WTC11 (cell line): ENCODE measurements around the gene STAB1. TPM values are rescaled to one million over a fixed set of nuclear protein-coding genes. Genes with fewer than 3 reads are reported as not detected.

Source experiments
- ATAC-seq: fragments of 200-7000 bp; cut with Tn5 transposase; 2 replicates; pipeline ENCODE4 v1.10.0; 2021; ENCODE audit warnings: mild to moderate bottlenecking, moderate library complexity
- CTCF ChIA-PET: fragments of 300-600 bp; sonication (Branson Sonifier 250); formaldehyde crosslinking; loops from one replicate; lab custom pipeline; 2021; ENCODE audit warnings: antibody characterized with exemption; lab: Charles Lee
- POLR2A ChIA-PET: fragments of 350-600 bp; sonication (Branson Sonifier 250); formaldehyde crosslinking; loops from one replicate; lab custom pipeline; 2021; ENCODE audit warnings: antibody characterized with exemption; lab: Charles Lee
- DNase-seq: peaks from one replicate; pipeline ENCODE4 v3.0.0; 2021; ENCODE audit warnings: low spot score
- H3K27ac Mint-ChIP-seq: 2 replicates; pipeline ENCODE4 v1.8.0; 2021; ENCODE audit warnings: mixed read lengths
- H3K27me3 Mint-ChIP-seq: 2 replicates; pipeline ENCODE4 v1.8.0; 2021; ENCODE audit warnings: low read depth, mild to moderate bottlenecking, moderate library complexity, mixed read lengths
- H3K36me3 Mint-ChIP-seq: 2 replicates; pipeline ENCODE4 v1.8.0; 2021; ENCODE audit warnings: mixed read lengths
- H3K4me1 Mint-ChIP-seq: 2 replicates; pipeline ENCODE4 v1.8.0; 2022; ENCODE audit warnings: mixed read lengths
- H3K4me3 Mint-ChIP-seq: 2 replicates; pipeline ENCODE4 v1.8.0; 2021; ENCODE audit warnings: mild to moderate bottlenecking, moderate library complexity, mixed read lengths
- H3K9me3 Mint-ChIP-seq: 2 replicates; pipeline ENCODE4 v1.8.0; 2021; ENCODE audit warnings: mixed read lengths
- FOXJ3 ChIP-seq: sonication (generic); formaldehyde crosslinking; IDR thresholded peaks from 2 replicates; pipeline ENCODE4 v1.9.0; 2021; ENCODE audit warnings: missing genetic modification reagents, mild to moderate bottlenecking, borderline replicate concordance
- FOXP1 ChIP-seq: sonication (generic); formaldehyde crosslinking; IDR thresholded peaks from 2 replicates; pipeline ENCODE4 v1.8.0; 2022; ENCODE audit warnings: missing genetic modification reagents, mild to moderate bottlenecking, moderate library complexity, borderline replicate concordance
- GTF2I ChIP-seq: fragments of 250-450 bp; sonication (Bioruptor Pico); conservative IDR thresholded peaks from 2 replicates; pipeline ENCODE4 v1.4.0; 2021; ENCODE audit warnings: mild to moderate bottlenecking
- MXD4 ChIP-seq: fragments of 250-450 bp; sonication (Bioruptor Pico); IDR thresholded peaks from 2 replicates; pipeline ENCODE4 v1.8.0; 2021; ENCODE audit warnings: mild to moderate bottlenecking, moderate library complexity, borderline replicate concordance
- PRRX2 ChIP-seq: fragments of 250-450 bp; sonication (Bioruptor Pico); IDR thresholded peaks from 2 replicates; pipeline ENCODE4 v1.8.0; 2021; ENCODE audit warnings: mild to moderate bottlenecking
- SMAD4 ChIP-seq: sonication (generic); formaldehyde crosslinking; IDR thresholded peaks from 2 replicates; pipeline ENCODE4 v1.8.0; 2022; ENCODE audit warnings: mild to moderate bottlenecking, missing genetic modification reagents
- SOX15 ChIP-seq: fragments of 250-450 bp; sonication (Bioruptor Pico); IDR thresholded peaks from 2 replicates; pipeline ENCODE4 v1.9.0; 2021; ENCODE audit warnings: mild to moderate bottlenecking
- TEAD1 ChIP-seq: sonication (generic); formaldehyde crosslinking; IDR thresholded peaks from 2 replicates; pipeline ENCODE4 v1.8.0; 2022; ENCODE audit warnings: mild to moderate bottlenecking, missing genetic modification reagents
- ZNF121 ChIP-seq: sonication (generic); formaldehyde crosslinking; IDR thresholded peaks from 2 replicates; pipeline ENCODE4 v1.8.0; 2023; ENCODE audit warnings: missing genetic modification reagents
- ZNF416 ChIP-seq: fragments of 250-450 bp; sonication (Bioruptor Pico); IDR thresholded peaks from 2 replicates; pipeline ENCODE4 v1.9.0; 2021; ENCODE audit warnings: mild to moderate bottlenecking, inconsistent platforms
- total RNA-seq: library from RNA; stranded (reverse); gene quantifications from 3 replicates; pipeline ENCODE4 v1.2.3, GENCODE V29; 2021
- TF ChIP-seq, protein P1 (sequence below): sonication (generic); formaldehyde crosslinking; IDR thresholded peaks from 2 replicates; pipeline ENCODE4 v1.8.1; 2023; ENCODE audit warnings: mild to moderate bottlenecking, missing genetic modification reagents
- TF ChIP-seq, protein P2 (sequence below): sonication (generic); formaldehyde crosslinking; IDR thresholded peaks from 2 replicates; pipeline ENCODE4 v1.8.0; 2023; ENCODE audit warnings: mild to moderate bottlenecking, missing genetic modification reagents
- TF ChIP-seq, protein P3 (sequence below): sonication (generic); formaldehyde crosslinking; IDR thresholded peaks from 2 replicates; pipeline ENCODE4 v1.8.0; 2023; ENCODE audit warnings: missing genetic modification reagents, mild to moderate bottlenecking, borderline replicate concordance
- TF ChIP-seq, protein P4 (sequence below): sonication (generic); formaldehyde crosslinking; IDR thresholded peaks from 2 replicates; pipeline ENCODE4 v1.8.1; 2022; ENCODE audit warnings: low read depth, missing genetic modification reagents, borderline replicate concordance
- TF ChIP-seq, protein P5 (sequence below): fragments of 200-600 bp; IDR thresholded peaks from 2 replicates; pipeline ENCODE4 v1.8.0; 2022; ENCODE audit warnings: antibody characterized with exemption
- TF ChIP-seq, protein P6 (sequence below): sonication (generic); formaldehyde crosslinking; IDR thresholded peaks from 2 replicates; pipeline ENCODE4 v1.8.0; 2022; ENCODE audit warnings: missing genetic modification reagents

Gene STAB1
- total RNA-seq, 1 experiment from 2014 or later: 1.9 TPM

DNA sequence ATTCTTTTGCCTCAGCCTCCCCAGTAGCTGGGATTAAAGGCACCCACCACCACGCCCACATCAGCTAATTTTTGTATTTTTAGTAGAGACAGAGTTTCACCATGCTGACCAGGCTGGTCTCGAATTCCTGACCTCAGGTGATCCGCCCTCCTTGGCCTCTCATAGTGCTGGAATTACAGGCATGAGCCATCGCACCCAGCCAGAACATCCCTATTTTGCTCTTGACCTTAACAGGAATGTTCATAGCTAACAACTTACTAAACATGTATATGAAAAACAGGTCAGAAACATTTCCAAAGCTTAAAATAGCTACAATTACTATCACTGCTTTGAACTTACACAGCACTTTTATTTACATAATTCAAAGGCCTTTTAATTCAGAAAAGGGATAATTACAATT lies 74.9 kb downstream of the STAB1 start (continued):
- no peak for TF ChIP-seq SOX15 (CRISPR knock-in tag)
- TF ChIP-seq, protein P1, sequence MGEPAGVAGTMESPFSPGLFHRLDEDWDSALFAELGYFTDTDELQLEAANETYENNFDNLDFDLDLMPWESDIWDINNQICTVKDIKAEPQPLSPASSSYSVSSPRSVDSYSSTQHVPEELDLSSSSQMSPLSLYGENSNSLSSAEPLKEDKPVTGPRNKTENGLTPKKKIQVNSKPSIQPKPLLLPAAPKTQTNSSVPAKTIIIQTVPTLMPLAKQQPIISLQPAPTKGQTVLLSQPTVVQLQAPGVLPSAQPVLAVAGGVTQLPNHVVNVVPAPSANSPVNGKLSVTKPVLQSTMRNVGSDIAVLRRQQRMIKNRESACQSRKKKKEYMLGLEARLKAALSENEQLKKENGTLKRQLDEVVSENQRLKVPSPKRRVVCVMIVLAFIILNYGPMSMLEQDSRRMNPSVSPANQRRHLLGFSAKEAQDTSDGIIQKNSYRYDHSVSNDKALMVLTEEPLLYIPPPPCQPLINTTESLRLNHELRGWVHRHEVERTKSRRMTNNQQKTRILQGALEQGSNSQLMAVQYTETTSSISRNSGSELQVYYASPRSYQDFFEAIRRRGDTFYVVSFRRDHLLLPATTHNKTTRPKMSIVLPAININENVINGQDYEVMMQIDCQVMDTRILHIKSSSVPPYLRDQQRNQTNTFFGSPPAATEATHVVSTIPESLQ (CRISPR knock-in tag): no peak
- TF ChIP-seq, protein P2, sequence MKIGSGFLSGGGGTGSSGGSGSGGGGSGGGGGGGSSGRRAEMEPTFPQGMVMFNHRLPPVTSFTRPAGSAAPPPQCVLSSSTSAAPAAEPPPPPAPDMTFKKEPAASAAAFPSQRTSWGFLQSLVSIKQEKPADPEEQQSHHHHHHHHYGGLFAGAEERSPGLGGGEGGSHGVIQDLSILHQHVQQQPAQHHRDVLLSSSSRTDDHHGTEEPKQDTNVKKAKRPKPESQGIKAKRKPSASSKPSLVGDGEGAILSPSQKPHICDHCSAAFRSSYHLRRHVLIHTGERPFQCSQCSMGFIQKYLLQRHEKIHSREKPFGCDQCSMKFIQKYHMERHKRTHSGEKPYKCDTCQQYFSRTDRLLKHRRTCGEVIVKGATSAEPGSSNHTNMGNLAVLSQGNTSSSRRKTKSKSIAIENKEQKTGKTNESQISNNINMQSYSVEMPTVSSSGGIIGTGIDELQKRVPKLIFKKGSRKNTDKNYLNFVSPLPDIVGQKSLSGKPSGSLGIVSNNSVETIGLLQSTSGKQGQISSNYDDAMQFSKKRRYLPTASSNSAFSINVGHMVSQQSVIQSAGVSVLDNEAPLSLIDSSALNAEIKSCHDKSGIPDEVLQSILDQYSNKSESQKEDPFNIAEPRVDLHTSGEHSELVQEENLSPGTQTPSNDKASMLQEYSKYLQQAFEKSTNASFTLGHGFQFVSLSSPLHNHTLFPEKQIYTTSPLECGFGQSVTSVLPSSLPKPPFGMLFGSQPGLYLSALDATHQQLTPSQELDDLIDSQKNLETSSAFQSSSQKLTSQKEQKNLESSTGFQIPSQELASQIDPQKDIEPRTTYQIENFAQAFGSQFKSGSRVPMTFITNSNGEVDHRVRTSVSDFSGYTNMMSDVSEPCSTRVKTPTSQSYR (CRISPR knock-in tag): no peak
- TF ChIP-seq, protein P3, sequence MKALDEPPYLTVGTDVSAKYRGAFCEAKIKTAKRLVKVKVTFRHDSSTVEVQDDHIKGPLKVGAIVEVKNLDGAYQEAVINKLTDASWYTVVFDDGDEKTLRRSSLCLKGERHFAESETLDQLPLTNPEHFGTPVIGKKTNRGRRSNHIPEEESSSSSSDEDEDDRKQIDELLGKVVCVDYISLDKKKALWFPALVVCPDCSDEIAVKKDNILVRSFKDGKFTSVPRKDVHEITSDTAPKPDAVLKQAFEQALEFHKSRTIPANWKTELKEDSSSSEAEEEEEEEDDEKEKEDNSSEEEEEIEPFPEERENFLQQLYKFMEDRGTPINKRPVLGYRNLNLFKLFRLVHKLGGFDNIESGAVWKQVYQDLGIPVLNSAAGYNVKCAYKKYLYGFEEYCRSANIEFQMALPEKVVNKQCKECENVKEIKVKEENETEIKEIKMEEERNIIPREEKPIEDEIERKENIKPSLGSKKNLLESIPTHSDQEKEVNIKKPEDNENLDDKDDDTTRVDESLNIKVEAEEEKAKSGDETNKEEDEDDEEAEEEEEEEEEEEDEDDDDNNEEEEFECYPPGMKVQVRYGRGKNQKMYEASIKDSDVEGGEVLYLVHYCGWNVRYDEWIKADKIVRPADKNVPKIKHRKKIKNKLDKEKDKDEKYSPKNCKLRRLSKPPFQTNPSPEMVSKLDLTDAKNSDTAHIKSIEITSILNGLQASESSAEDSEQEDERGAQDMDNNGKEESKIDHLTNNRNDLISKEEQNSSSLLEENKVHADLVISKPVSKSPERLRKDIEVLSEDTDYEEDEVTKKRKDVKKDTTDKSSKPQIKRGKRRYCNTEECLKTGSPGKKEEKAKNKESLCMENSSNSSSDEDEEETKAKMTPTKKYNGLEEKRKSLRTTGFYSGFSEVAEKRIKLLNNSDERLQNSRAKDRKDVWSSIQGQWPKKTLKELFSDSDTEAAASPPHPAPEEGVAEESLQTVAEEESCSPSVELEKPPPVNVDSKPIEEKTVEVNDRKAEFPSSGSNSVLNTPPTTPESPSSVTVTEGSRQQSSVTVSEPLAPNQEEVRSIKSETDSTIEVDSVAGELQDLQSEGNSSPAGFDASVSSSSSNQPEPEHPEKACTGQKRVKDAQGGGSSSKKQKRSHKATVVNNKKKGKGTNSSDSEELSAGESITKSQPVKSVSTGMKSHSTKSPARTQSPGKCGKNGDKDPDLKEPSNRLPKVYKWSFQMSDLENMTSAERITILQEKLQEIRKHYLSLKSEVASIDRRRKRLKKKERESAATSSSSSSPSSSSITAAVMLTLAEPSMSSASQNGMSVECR (CRISPR knock-in tag): no peak
- TF ChIP-seq, all 79 proteins: peak for 0

DNA sequence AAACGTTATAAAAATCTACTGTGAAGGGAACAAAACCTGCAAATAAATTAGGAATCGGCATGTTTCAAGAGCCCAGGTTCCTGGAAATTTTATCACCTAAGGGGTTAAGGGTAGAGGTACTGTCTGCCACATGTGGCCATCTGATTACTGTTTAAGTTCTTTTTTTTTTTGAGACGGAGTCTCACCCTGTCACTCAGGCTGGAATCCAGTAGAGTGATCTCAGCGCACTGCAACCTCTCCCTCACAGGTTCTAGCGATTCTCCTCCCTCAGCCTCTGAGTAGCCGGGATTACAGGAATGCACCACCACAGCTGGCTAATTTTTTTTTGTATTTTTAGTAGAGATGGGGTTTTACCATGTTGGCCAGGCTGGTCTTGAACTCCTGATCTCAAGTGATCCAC lies 77.1 kb downstream of the STAB1 start:
- Mint-ChIP-seq H3K4me1 (no peaks in the 10 kb centered on the region), H3K27me3 (no peaks in the 10 kb centered on the region), H3K27ac (no peak overlapping the region), H3K4me3 (no peak overlapping the region), H3K9me3 (no peaks in the 10 kb centered on the region), H3K36me3 (peaks cover 7% of the 10 kb centered on the region; the same call in 1 of the 2 replicates)
- TF ChIP-seq, protein P4, sequence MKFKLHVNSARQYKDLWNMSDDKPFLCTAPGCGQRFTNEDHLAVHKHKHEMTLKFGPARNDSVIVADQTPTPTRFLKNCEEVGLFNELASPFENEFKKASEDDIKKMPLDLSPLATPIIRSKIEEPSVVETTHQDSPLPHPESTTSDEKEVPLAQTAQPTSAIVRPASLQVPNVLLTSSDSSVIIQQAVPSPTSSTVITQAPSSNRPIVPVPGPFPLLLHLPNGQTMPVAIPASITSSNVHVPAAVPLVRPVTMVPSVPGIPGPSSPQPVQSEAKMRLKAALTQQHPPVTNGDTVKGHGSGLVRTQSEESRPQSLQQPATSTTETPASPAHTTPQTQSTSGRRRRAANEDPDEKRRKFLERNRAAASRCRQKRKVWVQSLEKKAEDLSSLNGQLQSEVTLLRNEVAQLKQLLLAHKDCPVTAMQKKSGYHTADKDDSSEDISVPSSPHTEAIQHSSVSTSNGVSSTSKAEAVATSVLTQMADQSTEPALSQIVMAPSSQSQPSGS (CRISPR knock-in tag): no peak
- TF ChIP-seq, protein P1 (CRISPR knock-in tag): no peak
- no peak for TF ChIP-seq ZNF416 (CRISPR knock-in tag)
- TF ChIP-seq SOX15 (CRISPR knock-in tag): no peak
- TF ChIP-seq, protein P5, sequence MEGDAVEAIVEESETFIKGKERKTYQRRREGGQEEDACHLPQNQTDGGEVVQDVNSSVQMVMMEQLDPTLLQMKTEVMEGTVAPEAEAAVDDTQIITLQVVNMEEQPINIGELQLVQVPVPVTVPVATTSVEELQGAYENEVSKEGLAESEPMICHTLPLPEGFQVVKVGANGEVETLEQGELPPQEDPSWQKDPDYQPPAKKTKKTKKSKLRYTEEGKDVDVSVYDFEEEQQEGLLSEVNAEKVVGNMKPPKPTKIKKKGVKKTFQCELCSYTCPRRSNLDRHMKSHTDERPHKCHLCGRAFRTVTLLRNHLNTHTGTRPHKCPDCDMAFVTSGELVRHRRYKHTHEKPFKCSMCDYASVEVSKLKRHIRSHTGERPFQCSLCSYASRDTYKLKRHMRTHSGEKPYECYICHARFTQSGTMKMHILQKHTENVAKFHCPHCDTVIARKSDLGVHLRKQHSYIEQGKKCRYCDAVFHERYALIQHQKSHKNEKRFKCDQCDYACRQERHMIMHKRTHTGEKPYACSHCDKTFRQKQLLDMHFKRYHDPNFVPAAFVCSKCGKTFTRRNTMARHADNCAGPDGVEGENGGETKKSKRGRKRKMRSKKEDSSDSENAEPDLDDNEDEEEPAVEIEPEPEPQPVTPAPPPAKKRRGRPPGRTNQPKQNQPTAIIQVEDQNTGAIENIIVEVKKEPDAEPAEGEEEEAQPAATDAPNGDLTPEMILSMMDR: no peak
- no peak for TF ChIP-seq PRRX2 (CRISPR knock-in tag)
- TF ChIP-seq FOXP1 (CRISPR knock-in tag): no peak
- TF ChIP-seq SMAD4: no peak
- no peak for TF ChIP-seq ZNF121 (CRISPR knock-in tag)
- no peak for TF ChIP-seq FOXJ3
- no peak for TF ChIP-seq TEAD1 (CRISPR knock-in tag)
- TF ChIP-seq GTF2I: no peak
- TF ChIP-seq, protein P6, sequence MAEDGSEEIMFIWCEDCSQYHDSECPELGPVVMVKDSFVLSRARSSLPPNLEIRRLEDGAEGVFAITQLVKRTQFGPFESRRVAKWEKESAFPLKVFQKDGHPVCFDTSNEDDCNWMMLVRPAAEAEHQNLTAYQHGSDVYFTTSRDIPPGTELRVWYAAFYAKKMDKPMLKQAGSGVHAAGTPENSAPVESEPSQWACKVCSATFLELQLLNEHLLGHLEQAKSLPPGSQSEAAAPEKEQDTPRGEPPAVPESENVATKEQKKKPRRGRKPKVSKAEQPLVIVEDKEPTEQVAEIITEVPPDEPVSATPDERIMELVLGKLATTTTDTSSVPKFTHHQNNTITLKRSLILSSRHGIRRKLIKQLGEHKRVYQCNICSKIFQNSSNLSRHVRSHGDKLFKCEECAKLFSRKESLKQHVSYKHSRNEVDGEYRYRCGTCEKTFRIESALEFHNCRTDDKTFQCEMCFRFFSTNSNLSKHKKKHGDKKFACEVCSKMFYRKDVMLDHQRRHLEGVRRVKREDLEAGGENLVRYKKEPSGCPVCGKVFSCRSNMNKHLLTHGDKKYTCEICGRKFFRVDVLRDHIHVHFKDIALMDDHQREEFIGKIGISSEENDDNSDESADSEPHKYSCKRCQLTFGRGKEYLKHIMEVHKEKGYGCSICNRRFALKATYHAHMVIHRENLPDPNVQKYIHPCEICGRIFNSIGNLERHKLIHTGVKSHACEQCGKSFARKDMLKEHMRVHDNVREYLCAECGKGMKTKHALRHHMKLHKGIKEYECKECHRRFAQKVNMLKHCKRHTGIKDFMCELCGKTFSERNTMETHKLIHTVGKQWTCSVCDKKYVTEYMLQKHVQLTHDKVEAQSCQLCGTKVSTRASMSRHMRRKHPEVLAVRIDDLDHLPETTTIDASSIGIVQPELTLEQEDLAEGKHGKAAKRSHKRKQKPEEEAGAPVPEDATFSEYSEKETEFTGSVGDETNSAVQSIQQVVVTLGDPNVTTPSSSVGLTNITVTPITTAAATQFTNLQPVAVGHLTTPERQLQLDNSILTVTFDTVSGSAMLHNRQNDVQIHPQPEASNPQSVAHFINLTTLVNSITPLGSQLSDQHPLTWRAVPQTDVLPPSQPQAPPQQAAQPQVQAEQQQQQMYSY (CRISPR knock-in tag): no peak
- TF ChIP-seq MXD4: no peak
- DNase-seq: no peak
- ATAC-seq: no peak
- ChIA-PET POLR2A (interaction anchor here (0.6 kb wide), 1 partner anchor 235 kb away, joined by 3 read pairs; no protein-coding TSS in a partner anchor), CTCF (interaction anchor here (0.7 kb wide), 1 partner anchor 499 kb away, joined by 3 read pairs; no protein-coding TSS in a partner anchor)
